Measurements from ENCODE around the gene CAB39.
"Not testable (repeated sequence)": the region's sequence is repeated elsewhere in the genome, so short reads cannot be mapped to it uniquely, and the experiment has no call there.

Gene CAB39

DNA sequence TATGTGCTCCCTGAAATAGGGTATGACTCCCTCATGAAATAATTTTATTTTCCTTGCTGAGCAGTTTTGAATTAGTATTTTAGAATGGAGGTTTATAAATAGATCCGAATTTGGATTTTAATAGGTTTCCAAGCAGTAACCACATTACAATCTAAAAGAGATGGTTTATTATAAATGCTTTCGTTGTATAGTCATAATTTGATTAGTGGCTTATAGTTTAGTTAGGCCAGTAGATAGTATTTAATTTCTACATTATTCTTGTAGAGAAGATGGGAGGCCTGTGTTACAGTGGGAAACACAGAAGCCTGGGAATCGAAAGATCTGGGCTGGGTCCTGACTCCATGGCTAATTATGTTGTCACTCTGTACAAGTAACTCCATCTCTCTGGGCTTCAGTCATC lies 6.7 kb downstream of the CAB39 start:
- Histone ChIP-seq H3K4me3 (ENCODE audit: low read length) (no peak overlapping the region), H3K9me3 (replicated peaks; ENCODE audit: low read length) (no peaks in the 10 kb centered on the region), H3K36me3 (ENCODE audit: insufficient read depth, low read length) (peaks cover 16% of the 10 kb centered on the region), H3K9ac (ENCODE audit: low read depth, low read length) (no peak overlapping the region), H3K4me1 (ENCODE audit: control insufficient read depth, insufficient read depth, low read length) (peaks cover 39% of the 10 kb centered on the region), H3K27me3 (ENCODE audit: control insufficient read depth, insufficient read depth, low read length) (no peaks in the 10 kb centered on the region), H3K4me2 (ENCODE audit: low read length) (no peak overlapping the region)

- no peak overlapping the region for H3K4me3 ChIP-seq (ENCODE audit: low read length)
- no peaks in the 10 kb centered on the region for H3K9me3 ChIP-seq (replicated peaks; ENCODE audit: low read length)
- H3K36me3 ChIP-seq (ENCODE audit: insufficient read depth, low read length) = peaks cover 20% of the 10 kb centered on the region
- no peak overlapping the region for H3K4me2 ChIP-seq (ENCODE audit: low read length)
- no peak overlapping the region for H3K9ac ChIP-seq (ENCODE audit: low read depth, low read length)
- peaks cover 20% of the 10 kb centered on the region for H3K4me1 ChIP-seq (ENCODE audit: control insufficient read depth, insufficient read depth, low read length)
- H3K27me3 ChIP-seq (ENCODE audit: control insufficient read depth, insufficient read depth, low read length) = no peaks in the 10 kb centered on the region
Measured at GRCh38 chr2:230721712-230722111, 9.1 kb downstream of the CAB39 start.

GRCh38 chr2:230722207-230722885 lies 9.7 kb downstream of the CAB39 start:
- no peaks in the 10 kb centered on the region for H3K27me3 ChIP-seq (ENCODE audit: control insufficient read depth, insufficient read depth, low read length)
- peaks cover 17% of the 10 kb centered on the region for H3K4me1 ChIP-seq (ENCODE audit: control insufficient read depth, insufficient read depth, low read length)
- no peak overlapping the region for H3K9ac ChIP-seq (ENCODE audit: low read depth, low read length)
- H3K4me2 ChIP-seq (ENCODE audit: low read length) = no peak overlapping the region
- no peaks in the 10 kb centered on the region for H3K9me3 ChIP-seq (replicated peaks; ENCODE audit: low read length)
- H3K4me3 ChIP-seq (ENCODE audit: low read length) = no peak overlapping the region
- H3K36me3 ChIP-seq (ENCODE audit: insufficient read depth, low read length) = peaks cover 20% of the 10 kb centered on the region

GRCh38 chr2:230723363-230723762 lies 10.7 kb downstream of the CAB39 start:
- H3K36me3 ChIP-seq (ENCODE audit: insufficient read depth, low read length) = peaks cover 20% of the 10 kb centered on the region
- no peaks in the 10 kb centered on the region for H3K27me3 ChIP-seq (ENCODE audit: control insufficient read depth, insufficient read depth, low read length)
- peaks cover 11% of the 10 kb centered on the region for H3K4me1 ChIP-seq (ENCODE audit: control insufficient read depth, insufficient read depth, low read length)
- no peak overlapping the region for H3K4me2 ChIP-seq (ENCODE audit: low read length)
- H3K9ac ChIP-seq (ENCODE audit: low read depth, low read length) = no peak overlapping the region
- no peaks in the 10 kb centered on the region for H3K9me3 ChIP-seq (replicated peaks; ENCODE audit: low read length)
- H3K4me3 ChIP-seq (ENCODE audit: low read length) = no peak overlapping the region

DNA sequence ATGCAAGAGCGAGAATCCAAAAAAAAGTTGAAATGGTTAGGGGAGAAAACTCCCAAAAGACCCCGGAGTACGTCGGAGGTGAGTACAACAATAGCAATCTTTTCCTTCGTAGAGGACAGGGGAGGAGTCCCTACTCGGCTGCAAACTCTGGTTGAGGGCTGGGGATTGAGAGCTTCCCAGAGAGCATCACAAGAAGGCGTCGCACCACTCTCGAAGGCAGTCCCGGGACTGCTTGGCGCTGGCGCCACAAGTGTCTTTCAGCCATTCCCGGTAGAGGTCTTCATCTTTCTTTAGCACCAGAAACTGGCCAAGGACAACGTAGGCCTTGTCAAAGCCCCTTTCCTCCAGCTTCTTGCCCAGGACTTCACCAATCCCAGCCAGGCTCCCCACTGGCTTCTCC lies 12.3 kb downstream of the CAB39 start:
- Histone ChIP-seq H3K4me1 (ENCODE audit: control insufficient read depth, insufficient read depth, low read length) (peaks cover 11% of the 10 kb centered on the region), H3K36me3 (ENCODE audit: insufficient read depth, low read length) (peaks cover 20% of the 10 kb centered on the region)
- not testable (repeated sequence) for H3K4me2 ChIP-seq (ENCODE audit: low read length); H3K4me3 ChIP-seq (ENCODE audit: low read length); H3K9ac ChIP-seq (ENCODE audit: low read depth, low read length); H3K27me3 ChIP-seq (ENCODE audit: control insufficient read depth, insufficient read depth, low read length); H3K9me3 ChIP-seq (replicated peaks; ENCODE audit: low read length)

- no peaks in the 10 kb centered on the region for H3K9me3 ChIP-seq (replicated peaks; ENCODE audit: low read length)
- H3K27me3 ChIP-seq (ENCODE audit: control insufficient read depth, insufficient read depth, low read length) = no peaks in the 10 kb centered on the region
- no peaks in the 10 kb centered on the region for H3K36me3 ChIP-seq (ENCODE audit: insufficient read depth, low read length)
- no peak overlapping the region for H3K9ac ChIP-seq (ENCODE audit: low read depth, low read length)
- H3K4me2 ChIP-seq (ENCODE audit: low read length) = no peak overlapping the region
- no peaks in the 10 kb centered on the region for H3K4me1 ChIP-seq (ENCODE audit: control insufficient read depth, insufficient read depth, low read length)
- H3K4me3 ChIP-seq (ENCODE audit: low read length) = no peak overlapping the region
Measured at GRCh38 chr2:230731512-230731911, 18.9 kb downstream of the CAB39 start.

- H3K4me1 ChIP-seq (ENCODE audit: control insufficient read depth, insufficient read depth, low read length) = peaks cover 3% of the 10 kb centered on the region
- H3K9me3 ChIP-seq (replicated peaks; ENCODE audit: low read length) = no peaks in the 10 kb centered on the region
- H3K9ac ChIP-seq (ENCODE audit: low read depth, low read length) = no peak overlapping the region
- H3K27me3 ChIP-seq (ENCODE audit: control insufficient read depth, insufficient read depth, low read length) = no peaks in the 10 kb centered on the region
- H3K4me2 ChIP-seq (ENCODE audit: low read length) = no peak overlapping the region
- H3K36me3 ChIP-seq (ENCODE audit: insufficient read depth, low read length) = no peaks in the 10 kb centered on the region
- no peak overlapping the region for H3K4me3 ChIP-seq (ENCODE audit: low read length)
Measured at GRCh38 chr2:230732914-230733401, 20.3 kb downstream of the CAB39 start.

DNA sequence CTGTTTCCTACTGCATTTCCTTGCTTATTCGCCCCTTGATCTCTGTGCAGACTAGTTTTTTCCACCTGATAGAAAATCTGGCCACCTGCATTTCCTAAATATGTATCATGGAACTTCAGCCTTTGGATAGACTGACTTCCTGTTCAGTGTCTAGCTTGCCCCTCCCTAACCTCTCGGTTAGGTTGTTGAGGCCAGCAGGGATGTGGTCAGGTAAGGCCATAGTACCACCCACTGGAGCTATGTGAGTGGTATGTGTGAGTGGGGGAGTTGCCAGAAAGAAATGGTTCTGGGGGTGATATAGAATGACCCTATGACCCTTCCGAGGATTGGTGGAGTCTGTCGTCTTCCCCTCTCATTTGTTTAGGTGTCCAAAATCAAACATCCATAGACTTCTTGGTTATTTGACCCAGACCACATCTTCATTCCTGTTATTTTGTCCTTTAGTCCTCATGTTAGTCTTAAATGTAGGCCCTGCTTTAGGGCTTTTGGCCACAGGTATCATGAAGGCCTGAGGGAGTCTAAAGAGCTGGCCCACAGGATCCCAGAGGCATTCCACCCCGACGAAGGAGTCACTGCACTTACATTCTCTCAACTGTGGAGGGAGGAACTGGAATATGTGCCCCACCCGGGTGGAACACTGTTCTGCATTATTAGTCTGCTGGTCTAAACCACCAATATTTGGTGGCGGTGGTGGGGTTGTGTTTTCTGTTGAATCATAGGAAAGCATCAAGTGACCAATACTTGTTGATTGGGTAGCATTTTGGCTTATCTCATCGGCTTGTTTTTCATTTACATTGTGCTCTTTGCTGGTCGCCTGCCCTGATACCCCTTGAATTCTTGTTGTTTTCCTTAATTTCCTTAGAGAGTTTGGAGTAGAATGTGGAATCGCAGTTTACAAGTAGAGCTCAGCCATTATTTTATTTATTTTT lies 21.9 kb downstream of the CAB39 start:
- Histone ChIP-seq H3K4me2 (ENCODE audit: low read length) (no peak overlapping the region), H3K9ac (ENCODE audit: low read depth, low read length) (no peak overlapping the region), H3K4me1 (ENCODE audit: control insufficient read depth, insufficient read depth, low read length) (peaks cover 15% of the 10 kb centered on the region), H3K4me3 (ENCODE audit: low read length) (no peak overlapping the region), H3K9me3 (replicated peaks; ENCODE audit: low read length) (no peaks in the 10 kb centered on the region), H3K36me3 (ENCODE audit: insufficient read depth, low read length) (no peaks in the 10 kb centered on the region), H3K27me3 (ENCODE audit: control insufficient read depth, insufficient read depth, low read length) (no peaks in the 10 kb centered on the region)

- Histone ChIP-seq H3K9ac (ENCODE audit: low read depth, low read length) (no peak overlapping the region), H3K9me3 (replicated peaks; ENCODE audit: low read length) (no peaks in the 10 kb centered on the region), H3K36me3 (ENCODE audit: insufficient read depth, low read length) (no peaks in the 10 kb centered on the region), H3K4me3 (ENCODE audit: low read length) (no peak overlapping the region), H3K27me3 (ENCODE audit: control insufficient read depth, insufficient read depth, low read length) (no peaks in the 10 kb centered on the region), H3K4me2 (ENCODE audit: low read length) (no peak overlapping the region), H3K4me1 (ENCODE audit: control insufficient read depth, insufficient read depth, low read length) (peaks cover 19% of the 10 kb centered on the region)
Measured at GRCh38 chr2:230735884-230736283, 23.2 kb downstream of the CAB39 start.

GRCh38 chr2:230737300-230737699 lies 24.7 kb downstream of the CAB39 start:
- H3K9ac ChIP-seq (ENCODE audit: low read depth, low read length) = no peak overlapping the region
- no peak overlapping the region for H3K4me3 ChIP-seq (ENCODE audit: low read length)
- peaks cover 3% of the 10 kb centered on the region for H3K36me3 ChIP-seq (ENCODE audit: insufficient read depth, low read length)
- H3K27me3 ChIP-seq (ENCODE audit: control insufficient read depth, insufficient read depth, low read length) = no peaks in the 10 kb centered on the region
- H3K4me1 ChIP-seq (ENCODE audit: control insufficient read depth, insufficient read depth, low read length) = peaks cover 19% of the 10 kb centered on the region
- no peak overlapping the region for H3K4me2 ChIP-seq (ENCODE audit: low read length)
- no peaks in the 10 kb centered on the region for H3K9me3 ChIP-seq (replicated peaks; ENCODE audit: low read length)

GRCh38 chr2:230737791-230738226 lies 25.2 kb downstream of the CAB39 start:
- peaks cover 19% of the 10 kb centered on the region for H3K4me1 ChIP-seq (ENCODE audit: control insufficient read depth, insufficient read depth, low read length)
- H3K9me3 ChIP-seq (replicated peaks; ENCODE audit: low read length) = no peaks in the 10 kb centered on the region
- no peak overlapping the region for H3K9ac ChIP-seq (ENCODE audit: low read depth, low read length)
- H3K4me2 ChIP-seq (ENCODE audit: low read length) = no peak overlapping the region
- H3K36me3 ChIP-seq (ENCODE audit: insufficient read depth, low read length) = peaks cover 3% of the 10 kb centered on the region
- no peak overlapping the region for H3K4me3 ChIP-seq (ENCODE audit: low read length)
- no peaks in the 10 kb centered on the region for H3K27me3 ChIP-seq (ENCODE audit: control insufficient read depth, insufficient read depth, low read length)
